ENCODE measurements around the gene ZSWIM5.

DNA sequence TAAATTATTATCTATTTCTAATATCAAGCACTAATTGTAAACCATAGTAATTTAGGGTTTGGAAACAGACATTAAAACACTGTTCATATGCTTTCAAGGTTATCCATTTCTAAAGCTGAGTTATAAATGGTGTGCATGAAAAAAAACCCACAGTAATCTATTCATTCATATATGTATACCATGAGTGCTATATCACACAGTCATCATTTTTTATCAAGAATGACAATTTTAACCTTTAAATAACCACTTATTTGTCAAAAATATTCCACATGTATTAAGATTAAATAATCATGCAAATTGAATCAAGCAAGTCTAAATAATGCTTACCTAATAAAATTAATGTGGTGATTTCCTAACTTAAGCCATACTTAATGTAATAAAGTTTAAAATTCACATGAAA lies 6.0 kb downstream of the ZSWIM5 start:
- TF ChIP-seq, protein P1, sequence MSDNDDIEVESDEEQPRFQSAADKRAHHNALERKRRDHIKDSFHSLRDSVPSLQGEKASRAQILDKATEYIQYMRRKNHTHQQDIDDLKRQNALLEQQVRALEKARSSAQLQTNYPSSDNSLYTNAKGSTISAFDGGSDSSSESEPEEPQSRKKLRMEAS (IDR thresholded peaks at IDR 0.05): no peak
- TF ChIP-seq, protein P2, sequence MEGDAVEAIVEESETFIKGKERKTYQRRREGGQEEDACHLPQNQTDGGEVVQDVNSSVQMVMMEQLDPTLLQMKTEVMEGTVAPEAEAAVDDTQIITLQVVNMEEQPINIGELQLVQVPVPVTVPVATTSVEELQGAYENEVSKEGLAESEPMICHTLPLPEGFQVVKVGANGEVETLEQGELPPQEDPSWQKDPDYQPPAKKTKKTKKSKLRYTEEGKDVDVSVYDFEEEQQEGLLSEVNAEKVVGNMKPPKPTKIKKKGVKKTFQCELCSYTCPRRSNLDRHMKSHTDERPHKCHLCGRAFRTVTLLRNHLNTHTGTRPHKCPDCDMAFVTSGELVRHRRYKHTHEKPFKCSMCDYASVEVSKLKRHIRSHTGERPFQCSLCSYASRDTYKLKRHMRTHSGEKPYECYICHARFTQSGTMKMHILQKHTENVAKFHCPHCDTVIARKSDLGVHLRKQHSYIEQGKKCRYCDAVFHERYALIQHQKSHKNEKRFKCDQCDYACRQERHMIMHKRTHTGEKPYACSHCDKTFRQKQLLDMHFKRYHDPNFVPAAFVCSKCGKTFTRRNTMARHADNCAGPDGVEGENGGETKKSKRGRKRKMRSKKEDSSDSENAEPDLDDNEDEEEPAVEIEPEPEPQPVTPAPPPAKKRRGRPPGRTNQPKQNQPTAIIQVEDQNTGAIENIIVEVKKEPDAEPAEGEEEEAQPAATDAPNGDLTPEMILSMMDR (IDR thresholded peaks at IDR 0.05; ENCODE audit: low read depth, low read length, missing input control): no peak
- TF ChIP-seq, protein P3, sequence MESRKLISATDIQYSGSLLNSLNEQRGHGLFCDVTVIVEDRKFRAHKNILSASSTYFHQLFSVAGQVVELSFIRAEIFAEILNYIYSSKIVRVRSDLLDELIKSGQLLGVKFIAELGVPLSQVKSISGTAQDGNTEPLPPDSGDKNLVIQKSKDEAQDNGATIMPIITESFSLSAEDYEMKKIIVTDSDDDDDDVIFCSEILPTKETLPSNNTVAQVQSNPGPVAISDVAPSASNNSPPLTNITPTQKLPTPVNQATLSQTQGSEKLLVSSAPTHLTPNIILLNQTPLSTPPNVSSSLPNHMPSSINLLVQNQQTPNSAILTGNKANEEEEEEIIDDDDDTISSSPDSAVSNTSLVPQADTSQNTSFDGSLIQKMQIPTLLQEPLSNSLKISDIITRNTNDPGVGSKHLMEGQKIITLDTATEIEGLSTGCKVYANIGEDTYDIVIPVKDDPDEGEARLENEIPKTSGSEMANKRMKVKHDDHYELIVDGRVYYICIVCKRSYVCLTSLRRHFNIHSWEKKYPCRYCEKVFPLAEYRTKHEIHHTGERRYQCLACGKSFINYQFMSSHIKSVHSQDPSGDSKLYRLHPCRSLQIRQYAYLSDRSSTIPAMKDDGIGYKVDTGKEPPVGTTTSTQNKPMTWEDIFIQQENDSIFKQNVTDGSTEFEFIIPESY (IDR thresholded peaks at IDR 0.05): no peak
- no peak for TF ChIP-seq FOXA1 (IDR thresholded peaks at IDR 0.05)
- TF ChIP-seq SP1 (IDR thresholded peaks at IDR 0.05): no peak
- no peak for TF ChIP-seq GABPA (IDR thresholded peaks at IDR 0.05 in 1 of 2, conservative IDR thresholded peaks at IDR 0.05 in 1 of 2)
- no peak for TF ChIP-seq YY1 (IDR thresholded peaks at IDR 0.05)
- no peak for TF ChIP-seq TAF1 (conservative IDR thresholded peaks at IDR 0.05)
- TF ChIP-seq, protein P4, sequence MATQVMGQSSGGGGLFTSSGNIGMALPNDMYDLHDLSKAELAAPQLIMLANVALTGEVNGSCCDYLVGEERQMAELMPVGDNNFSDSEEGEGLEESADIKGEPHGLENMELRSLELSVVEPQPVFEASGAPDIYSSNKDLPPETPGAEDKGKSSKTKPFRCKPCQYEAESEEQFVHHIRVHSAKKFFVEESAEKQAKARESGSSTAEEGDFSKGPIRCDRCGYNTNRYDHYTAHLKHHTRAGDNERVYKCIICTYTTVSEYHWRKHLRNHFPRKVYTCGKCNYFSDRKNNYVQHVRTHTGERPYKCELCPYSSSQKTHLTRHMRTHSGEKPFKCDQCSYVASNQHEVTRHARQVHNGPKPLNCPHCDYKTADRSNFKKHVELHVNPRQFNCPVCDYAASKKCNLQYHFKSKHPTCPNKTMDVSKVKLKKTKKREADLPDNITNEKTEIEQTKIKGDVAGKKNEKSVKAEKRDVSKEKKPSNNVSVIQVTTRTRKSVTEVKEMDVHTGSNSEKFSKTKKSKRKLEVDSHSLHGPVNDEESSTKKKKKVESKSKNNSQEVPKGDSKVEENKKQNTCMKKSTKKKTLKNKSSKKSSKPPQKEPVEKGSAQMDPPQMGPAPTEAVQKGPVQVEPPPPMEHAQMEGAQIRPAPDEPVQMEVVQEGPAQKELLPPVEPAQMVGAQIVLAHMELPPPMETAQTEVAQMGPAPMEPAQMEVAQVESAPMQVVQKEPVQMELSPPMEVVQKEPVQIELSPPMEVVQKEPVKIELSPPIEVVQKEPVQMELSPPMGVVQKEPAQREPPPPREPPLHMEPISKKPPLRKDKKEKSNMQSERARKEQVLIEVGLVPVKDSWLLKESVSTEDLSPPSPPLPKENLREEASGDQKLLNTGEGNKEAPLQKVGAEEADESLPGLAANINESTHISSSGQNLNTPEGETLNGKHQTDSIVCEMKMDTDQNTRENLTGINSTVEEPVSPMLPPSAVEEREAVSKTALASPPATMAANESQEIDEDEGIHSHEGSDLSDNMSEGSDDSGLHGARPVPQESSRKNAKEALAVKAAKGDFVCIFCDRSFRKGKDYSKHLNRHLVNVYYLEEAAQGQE (IDR thresholded peaks at IDR 0.05): no peak
- no peak for TF ChIP-seq EGR1 (IDR thresholded peaks at IDR 0.05; ENCODE audit: low read depth in 2 of 2)
- no peak for TF ChIP-seq JUND (IDR thresholded peaks at IDR 0.05)
- TF ChIP-seq RXRA (IDR thresholded peaks at IDR 0.05): no peak
- TF ChIP-seq, protein P5, sequence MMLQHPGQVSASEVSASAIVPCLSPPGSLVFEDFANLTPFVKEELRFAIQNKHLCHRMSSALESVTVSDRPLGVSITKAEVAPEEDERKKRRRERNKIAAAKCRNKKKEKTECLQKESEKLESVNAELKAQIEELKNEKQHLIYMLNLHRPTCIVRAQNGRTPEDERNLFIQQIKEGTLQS (IDR thresholded peaks at IDR 0.05): no peak
- no peak for TF ChIP-seq RAD21 (IDR thresholded peaks at IDR 0.05)

Measured in liver (tissue), 3 donors.